ENCODE data around the gene SLMAP.

Gene SLMAP

GRCh38 chr3:57740027-57740426, 16.1 kb upstream of the SLMAP start:
- Histone ChIP-seq H3K9me3 (ENCODE audit: insufficient read depth, low read length, severe bottlenecking) (no peaks in the 10 kb centered on the region), H2AFZ (ENCODE audit: low read depth, low read length) (no peak overlapping the region), H3K4me2 (ENCODE audit: insufficient read depth, low read length) (no peak overlapping the region), H3K36me3 (ENCODE audit: insufficient read depth, low read length) (no peaks in the 10 kb centered on the region), H3K27ac (ENCODE audit: low read length) (no peak overlapping the region), H3K4me1 (ENCODE audit: insufficient read depth, low read length) (no peaks in the 10 kb centered on the region), H3K27me3 (ENCODE audit: insufficient read depth, low read length, poor library complexity) (no peaks in the 10 kb centered on the region), H3K4me3 (ENCODE audit: low read depth in 1 of 2, low read length in 2 of 2) (no peak overlapping the region), H4K20me1 (ENCODE audit: insufficient read depth, low read length) (no peaks in the 10 kb centered on the region), H3K79me2 (ENCODE audit: insufficient read depth, low read length) (no peaks in the 10 kb centered on the region), H3K9ac (ENCODE audit: low read depth, low read length) (no peak overlapping the region)
- no peak for DNase-seq
- ATAC-seq (ENCODE audit: insufficient read depth, low read depth): no peak
- no peak for TF ChIP-seq CTCF (IDR thresholded peaks at IDR 0.05; ENCODE audit: borderline replicate concordance, extremely low read depth, low read length, poor library complexity, severe bottlenecking)
- no peak for TF ChIP-seq EZH2 (IDR thresholded peaks at IDR 0.05; ENCODE audit: borderline replicate concordance, low read depth, low read length, severe bottlenecking)

GRCh38 chr3:57743496-57743895, 12.6 kb upstream of the SLMAP start:
- ATAC-seq (ENCODE audit: insufficient read depth, low read depth) (no peak), DNase-seq (no peak)
- Histone ChIP-seq H3K9me3 (ENCODE audit: insufficient read depth, low read length, severe bottlenecking) (no peaks in the 10 kb centered on the region), H4K20me1 (ENCODE audit: insufficient read depth, low read length) (no peaks in the 10 kb centered on the region), H3K4me2 (ENCODE audit: insufficient read depth, low read length) (no peak overlapping the region), H2AFZ (ENCODE audit: low read depth, low read length) (no peak overlapping the region), H3K9ac (ENCODE audit: low read depth, low read length) (no peak overlapping the region), H3K27ac (ENCODE audit: low read length) (no peak overlapping the region), H3K4me1 (ENCODE audit: insufficient read depth, low read length) (no peaks in the 10 kb centered on the region), H3K36me3 (ENCODE audit: insufficient read depth, low read length) (no peaks in the 10 kb centered on the region), H3K27me3 (ENCODE audit: insufficient read depth, low read length, poor library complexity) (no peaks in the 10 kb centered on the region), H3K4me3 (ENCODE audit: low read depth in 1 of 2, low read length in 2 of 2) (no peak overlapping the region), H3K79me2 (ENCODE audit: insufficient read depth, low read length) (no peaks in the 10 kb centered on the region)
- no peak for TF ChIP-seq EZH2 (IDR thresholded peaks at IDR 0.05; ENCODE audit: borderline replicate concordance, low read depth, low read length, severe bottlenecking)
- no peak for TF ChIP-seq CTCF (IDR thresholded peaks at IDR 0.05; ENCODE audit: borderline replicate concordance, extremely low read depth, low read length, poor library complexity, severe bottlenecking)

GRCh38 chr3:57745101-57745500, 11.0 kb upstream of the SLMAP start:
- H3K4me3 ChIP-seq (ENCODE audit: low read depth in 1 of 2, low read length in 2 of 2): no peak overlapping the region
- H4K20me1 ChIP-seq (ENCODE audit: insufficient read depth, low read length): no peaks in the 10 kb centered on the region
- no peaks in the 10 kb centered on the region for H3K79me2 ChIP-seq (ENCODE audit: insufficient read depth, low read length)
- no peak overlapping the region for H3K27ac ChIP-seq (ENCODE audit: low read length)
- H3K4me1 ChIP-seq (ENCODE audit: insufficient read depth, low read length): no peaks in the 10 kb centered on the region
- H3K4me2 ChIP-seq (ENCODE audit: insufficient read depth, low read length): no peak overlapping the region
- ATAC-seq (ENCODE audit: insufficient read depth, low read depth) (no peak), DNase-seq (no peak)
- no peak overlapping the region for H3K9ac ChIP-seq (ENCODE audit: low read depth, low read length)
- no peaks in the 10 kb centered on the region for H3K9me3 ChIP-seq (ENCODE audit: insufficient read depth, low read length, severe bottlenecking)
- H2AFZ ChIP-seq (ENCODE audit: low read depth, low read length): no peak overlapping the region
- no peaks in the 10 kb centered on the region for H3K27me3 ChIP-seq (ENCODE audit: insufficient read depth, low read length, poor library complexity)
- H3K36me3 ChIP-seq (ENCODE audit: insufficient read depth, low read length): no peaks in the 10 kb centered on the region
- TF ChIP-seq EZH2 (IDR thresholded peaks at IDR 0.05; ENCODE audit: borderline replicate concordance, low read depth, low read length, severe bottlenecking) (no peak), CTCF (IDR thresholded peaks at IDR 0.05; ENCODE audit: borderline replicate concordance, extremely low read depth, low read length, poor library complexity, severe bottlenecking) (no peak)
